Neural cell (in vitro differentiated cells): ENCODE measurements around the gene GMDS. TPM values are rescaled to one million over a fixed set of nuclear protein-coding genes. Genes with fewer than 3 reads are reported as not detected.

Experiments used
- H2AFZ ChIP-seq: fragments of 200-600, 300-800 bp; sonication (generic), shearing (Covaris generic); 2 replicates; pipeline ENCODE4 v1.6.0; 2014; ENCODE audit warnings: low read depth, mild to moderate bottlenecking, antibody characterized with exemption, low read length, moderate library complexity
- H3F3A ChIP-seq: fragments of 200-600 bp; shearing (Covaris generic); 2 replicates; pipeline ENCODE4 v1.6.1; 2016; ENCODE audit warnings: mild to moderate bottlenecking, moderate library complexity, mixed read lengths, antibody characterized with exemption, low read length; ENCODE audit not compliant: insufficient read depth, poor library complexity, severe bottlenecking
- H3K27ac ChIP-seq: fragments of 200-600, 300-800 bp; sonication (generic), shearing (Covaris generic); 2 replicates; pipeline ENCODE4 v1.5.1; 2014; ENCODE audit warnings: mild to moderate bottlenecking, low read length, moderate library complexity
- H3K27me3 ChIP-seq: fragments of 300-800, 200-600 bp; sonication (generic), shearing (Covaris generic); 2 replicates; pipeline ENCODE4 v1.6.0; 2014; ENCODE audit warnings: mild to moderate bottlenecking, low read depth, low read length, moderate library complexity; ENCODE audit not compliant: insufficient read depth
- H3K36me3 ChIP-seq: fragments of 300-800, 200-600 bp; sonication (generic), shearing (Covaris generic); 2 replicates; pipeline ENCODE4 v1.5.1; 2014; ENCODE audit warnings: mild to moderate bottlenecking, antibody characterized with exemption, low read length, moderate library complexity; ENCODE audit not compliant: insufficient read depth
- H3K4me2 ChIP-seq: fragments of 300-800, 200-600 bp; sonication (generic), shearing (Covaris generic); 2 replicates; pipeline ENCODE4 v1.6.0; 2014; ENCODE audit warnings: mild to moderate bottlenecking, low read length
- H3K4me3 ChIP-seq: fragments of 300-800, 200-600 bp; sonication (generic), shearing (Covaris generic); 2 replicates; pipeline ENCODE4 v1.5.1; 2014; ENCODE audit warnings: mild to moderate bottlenecking, low read length, moderate library complexity
- H3K79me2 ChIP-seq: fragments of 200-600 bp; shearing (Covaris generic); replicated peaks from 2 replicates; pipeline ENCODE4 v1.6.0; 2014; ENCODE audit warnings: mild to moderate bottlenecking, low read length, moderate library complexity; ENCODE audit not compliant: insufficient read depth
- H3K9ac ChIP-seq: fragments of 300-800, 200-600 bp; sonication (generic), shearing (Covaris generic); 2 replicates; pipeline ENCODE4 v1.6.1; 2016; ENCODE audit warnings: mild to moderate bottlenecking, low read length, mixed read lengths
- H3K9me2 ChIP-seq: fragments of 200-600 bp; shearing (Covaris generic); 2 replicates; pipeline ENCODE4 v1.6.1; 2016; ENCODE audit warnings: mild to moderate bottlenecking, low read length, mixed read lengths; ENCODE audit not compliant: insufficient read depth
- H3K9me3 ChIP-seq: fragments of 200-600, 300-800 bp; sonication (generic), shearing (Covaris generic); 2 replicates; pipeline ENCODE4 v1.6.1; 2016; ENCODE audit warnings: mild to moderate bottlenecking, mixed run types, low read length, moderate library complexity, mixed read lengths
- H4K20me1 ChIP-seq: fragments of 200-600 bp; shearing (Covaris generic); 2 replicates; pipeline ENCODE4 v1.6.1; 2016; ENCODE audit warnings: mild to moderate bottlenecking, mixed run types; ENCODE audit not compliant: insufficient read depth
- EP300 ChIP-seq: fragments of 450-650 bp; conservative IDR thresholded peaks from 2 replicates; pipeline ENCODE4 v1.6.1; 2014; ENCODE audit warnings: antibody characterized with exemption, mild to moderate bottlenecking, moderate library complexity; ENCODE audit not compliant: poor library complexity, severe bottlenecking
- EZH2 ChIP-seq: fragments of 200-600, 300-800 bp; shearing (Covaris generic), sonication (generic); IDR thresholded peaks from 2 replicates; pipeline ENCODE4 v1.6.1; 2014; ENCODE audit warnings: antibody characterized with exemption, low read length, borderline replicate concordance, mild to moderate bottlenecking; ENCODE audit not compliant: insufficient read depth, poor library complexity, severe bottlenecking
- MXI1 ChIP-seq: fragments of 450-650 bp; conservative IDR thresholded peaks from 2 replicates; pipeline ENCODE4 v1.6.1; 2014; ENCODE audit warnings: antibody characterized with exemption, mild to moderate bottlenecking; ENCODE audit not compliant: poor library complexity, severe bottlenecking
- POLR2AphosphoS5 ChIP-seq: IDR thresholded peaks from 2 replicates; pipeline ENCODE4 v1.6.1; 2012
- RAD21 ChIP-seq: fragments of 450-650 bp; conservative IDR thresholded peaks from 2 replicates; pipeline ENCODE4 v1.6.1; 2014; ENCODE audit warnings: antibody characterized with exemption, mild to moderate bottlenecking, moderate library complexity
- SMC3 ChIP-seq: fragments of 450-650 bp; conservative IDR thresholded peaks from 2 replicates; pipeline ENCODE4 v1.6.1; 2014; ENCODE audit warnings: antibody characterized with exemption, mild to moderate bottlenecking, moderate library complexity; ENCODE audit not compliant: poor library complexity
- TAF1 ChIP-seq: IDR thresholded peaks from 2 replicates; pipeline ENCODE4 v1.6.1; 2012; ENCODE audit warnings: low read depth
- polyA plus RNA-seq: library from polyadenylated mRNA; depleted of rRNA; stranded (reverse); fragments of >200 nt; gene quantifications from 2 replicates; pipeline ENCODE4 v1.2.3, GENCODE V29; 2014
- TF ChIP-seq, protein P1 (sequence below): IDR thresholded peaks from 2 replicates; pipeline ENCODE4 v1.6.1; 2012; ENCODE audit warnings: borderline replicate concordance
- TF ChIP-seq, protein P2 (sequence below): fragments of 450-650 bp; IDR thresholded peaks from 2 replicates; pipeline ENCODE4 v1.5.1; 2014; ENCODE audit warnings: antibody characterized with exemption, mild to moderate bottlenecking, moderate library complexity; ENCODE audit not compliant: poor library complexity, severe bottlenecking

GMDS gene
- polyA plus RNA-seq, 1 donor from 2014 or later = 11.4 TPM

GRCh38 chr6:2078888-2079287 is 166.5 kb downstream of the GMDS start:
- no peak overlapping the region for H3K4me3 ChIP-seq
- peaks cover 4% of the 10 kb centered on the region for H3K9me3 ChIP-seq
- H3K27ac ChIP-seq = no peak overlapping the region
- no peaks in the 10 kb centered on the region for H3K9me2 ChIP-seq
- H3K36me3 ChIP-seq = no peaks in the 10 kb centered on the region
- H2AFZ ChIP-seq = no peak overlapping the region
- no peaks in the 10 kb centered on the region for H3K79me2 ChIP-seq
- H3K4me2 ChIP-seq = no peak overlapping the region
- TF ChIP-seq EZH2 (no peak), SMC3 (no peak), RAD21 (no peak)
- TF ChIP-seq, protein P1, sequence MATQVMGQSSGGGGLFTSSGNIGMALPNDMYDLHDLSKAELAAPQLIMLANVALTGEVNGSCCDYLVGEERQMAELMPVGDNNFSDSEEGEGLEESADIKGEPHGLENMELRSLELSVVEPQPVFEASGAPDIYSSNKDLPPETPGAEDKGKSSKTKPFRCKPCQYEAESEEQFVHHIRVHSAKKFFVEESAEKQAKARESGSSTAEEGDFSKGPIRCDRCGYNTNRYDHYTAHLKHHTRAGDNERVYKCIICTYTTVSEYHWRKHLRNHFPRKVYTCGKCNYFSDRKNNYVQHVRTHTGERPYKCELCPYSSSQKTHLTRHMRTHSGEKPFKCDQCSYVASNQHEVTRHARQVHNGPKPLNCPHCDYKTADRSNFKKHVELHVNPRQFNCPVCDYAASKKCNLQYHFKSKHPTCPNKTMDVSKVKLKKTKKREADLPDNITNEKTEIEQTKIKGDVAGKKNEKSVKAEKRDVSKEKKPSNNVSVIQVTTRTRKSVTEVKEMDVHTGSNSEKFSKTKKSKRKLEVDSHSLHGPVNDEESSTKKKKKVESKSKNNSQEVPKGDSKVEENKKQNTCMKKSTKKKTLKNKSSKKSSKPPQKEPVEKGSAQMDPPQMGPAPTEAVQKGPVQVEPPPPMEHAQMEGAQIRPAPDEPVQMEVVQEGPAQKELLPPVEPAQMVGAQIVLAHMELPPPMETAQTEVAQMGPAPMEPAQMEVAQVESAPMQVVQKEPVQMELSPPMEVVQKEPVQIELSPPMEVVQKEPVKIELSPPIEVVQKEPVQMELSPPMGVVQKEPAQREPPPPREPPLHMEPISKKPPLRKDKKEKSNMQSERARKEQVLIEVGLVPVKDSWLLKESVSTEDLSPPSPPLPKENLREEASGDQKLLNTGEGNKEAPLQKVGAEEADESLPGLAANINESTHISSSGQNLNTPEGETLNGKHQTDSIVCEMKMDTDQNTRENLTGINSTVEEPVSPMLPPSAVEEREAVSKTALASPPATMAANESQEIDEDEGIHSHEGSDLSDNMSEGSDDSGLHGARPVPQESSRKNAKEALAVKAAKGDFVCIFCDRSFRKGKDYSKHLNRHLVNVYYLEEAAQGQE = no peak
- TF ChIP-seq, protein P2, sequence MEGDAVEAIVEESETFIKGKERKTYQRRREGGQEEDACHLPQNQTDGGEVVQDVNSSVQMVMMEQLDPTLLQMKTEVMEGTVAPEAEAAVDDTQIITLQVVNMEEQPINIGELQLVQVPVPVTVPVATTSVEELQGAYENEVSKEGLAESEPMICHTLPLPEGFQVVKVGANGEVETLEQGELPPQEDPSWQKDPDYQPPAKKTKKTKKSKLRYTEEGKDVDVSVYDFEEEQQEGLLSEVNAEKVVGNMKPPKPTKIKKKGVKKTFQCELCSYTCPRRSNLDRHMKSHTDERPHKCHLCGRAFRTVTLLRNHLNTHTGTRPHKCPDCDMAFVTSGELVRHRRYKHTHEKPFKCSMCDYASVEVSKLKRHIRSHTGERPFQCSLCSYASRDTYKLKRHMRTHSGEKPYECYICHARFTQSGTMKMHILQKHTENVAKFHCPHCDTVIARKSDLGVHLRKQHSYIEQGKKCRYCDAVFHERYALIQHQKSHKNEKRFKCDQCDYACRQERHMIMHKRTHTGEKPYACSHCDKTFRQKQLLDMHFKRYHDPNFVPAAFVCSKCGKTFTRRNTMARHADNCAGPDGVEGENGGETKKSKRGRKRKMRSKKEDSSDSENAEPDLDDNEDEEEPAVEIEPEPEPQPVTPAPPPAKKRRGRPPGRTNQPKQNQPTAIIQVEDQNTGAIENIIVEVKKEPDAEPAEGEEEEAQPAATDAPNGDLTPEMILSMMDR = no peak
- no peaks in the 10 kb centered on the region for H4K20me1 ChIP-seq
- no peaks in the 10 kb centered on the region for H3F3A ChIP-seq
- H3K9ac ChIP-seq = no peak overlapping the region
- H3K27me3 ChIP-seq = no peaks in the 10 kb centered on the region

DNA sequence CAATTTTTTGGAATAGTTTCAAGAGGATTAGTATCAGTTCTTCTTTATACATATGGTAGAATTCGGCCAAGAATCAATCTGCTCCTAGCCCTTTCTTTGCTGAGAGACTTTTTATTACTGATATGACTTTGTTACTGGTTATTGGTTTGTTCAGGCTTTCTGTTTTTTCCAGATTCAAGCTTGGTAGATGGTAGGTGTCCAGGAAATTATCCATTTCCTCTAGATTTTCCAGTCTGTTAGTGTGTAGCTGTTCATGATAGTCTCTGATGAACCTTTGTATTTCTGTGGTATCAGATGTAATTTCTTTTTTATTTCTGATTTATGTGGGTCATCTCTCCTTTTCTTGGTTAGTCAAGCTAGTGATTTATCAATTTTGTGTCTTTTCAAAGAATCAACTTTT is 167.6 kb downstream of the GMDS start:
- no peak overlapping the region for H3K4me3 ChIP-seq
- H3K9me3 ChIP-seq = peaks cover 4% of the 10 kb centered on the region
- no peak overlapping the region for H3K27ac ChIP-seq
- H3K9ac ChIP-seq = no peak overlapping the region
- no peaks in the 10 kb centered on the region for H4K20me1 ChIP-seq
- TF ChIP-seq MXI1 (no peak), EZH2 (no peak), EP300 (no peak), RAD21 (no peak), TAF1 (no peak), POLR2AphosphoS5 (no peak), SMC3 (no peak)
- TF ChIP-seq, protein P1 = no peak
- TF ChIP-seq, protein P2 = no peak
- no peaks in the 10 kb centered on the region for H3K9me2 ChIP-seq
- no peaks in the 10 kb centered on the region for H3K79me2 ChIP-seq
- H3K36me3 ChIP-seq = no peaks in the 10 kb centered on the region
- H2AFZ ChIP-seq = no peak overlapping the region
- no peak overlapping the region for H3K4me2 ChIP-seq
- H3F3A ChIP-seq = no peaks in the 10 kb centered on the region
- H3K27me3 ChIP-seq = no peaks in the 10 kb centered on the region
